GM19455 (cell line): ENCODE measurements around the gene MYO1H.

Experiments used
- ATAC-seq: cut with Tn5 transposase; IDR thresholded peaks from one replicate; pipeline ENCODE4 v1.9.1; 2021; ENCODE audit not compliant: unreplicated experiment

MYO1H gene

DNA sequence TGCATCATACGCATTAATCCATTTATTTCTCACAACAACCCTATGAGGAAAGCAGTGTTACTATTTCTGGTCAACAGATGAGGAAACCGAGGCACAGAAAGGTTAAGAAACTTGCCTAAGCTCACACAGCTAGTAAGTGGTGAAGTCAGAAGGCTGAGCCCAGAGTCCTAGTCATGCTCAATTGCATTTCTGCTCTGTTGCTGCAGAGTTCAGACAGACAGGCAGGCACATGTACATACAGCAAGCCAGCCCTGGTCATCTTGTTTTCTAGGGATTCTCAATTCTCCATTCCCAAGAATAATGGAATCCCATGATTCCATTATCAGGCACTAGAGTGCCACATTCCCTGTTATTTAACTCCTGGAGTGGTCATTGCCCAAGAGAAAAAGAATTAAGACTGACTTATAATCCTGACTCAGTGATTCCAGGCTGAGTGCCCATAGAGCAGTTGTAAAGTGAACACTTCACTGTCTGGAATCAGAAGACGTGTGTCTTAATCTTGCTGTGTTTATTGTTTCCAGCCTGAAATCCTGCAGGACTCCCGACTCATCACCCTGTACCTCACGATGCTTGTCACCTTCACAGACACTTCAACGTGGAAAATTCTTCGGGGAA lies 140.5 kb downstream of the MYO1H start:
- ATAC-seq = no peak

DNA sequence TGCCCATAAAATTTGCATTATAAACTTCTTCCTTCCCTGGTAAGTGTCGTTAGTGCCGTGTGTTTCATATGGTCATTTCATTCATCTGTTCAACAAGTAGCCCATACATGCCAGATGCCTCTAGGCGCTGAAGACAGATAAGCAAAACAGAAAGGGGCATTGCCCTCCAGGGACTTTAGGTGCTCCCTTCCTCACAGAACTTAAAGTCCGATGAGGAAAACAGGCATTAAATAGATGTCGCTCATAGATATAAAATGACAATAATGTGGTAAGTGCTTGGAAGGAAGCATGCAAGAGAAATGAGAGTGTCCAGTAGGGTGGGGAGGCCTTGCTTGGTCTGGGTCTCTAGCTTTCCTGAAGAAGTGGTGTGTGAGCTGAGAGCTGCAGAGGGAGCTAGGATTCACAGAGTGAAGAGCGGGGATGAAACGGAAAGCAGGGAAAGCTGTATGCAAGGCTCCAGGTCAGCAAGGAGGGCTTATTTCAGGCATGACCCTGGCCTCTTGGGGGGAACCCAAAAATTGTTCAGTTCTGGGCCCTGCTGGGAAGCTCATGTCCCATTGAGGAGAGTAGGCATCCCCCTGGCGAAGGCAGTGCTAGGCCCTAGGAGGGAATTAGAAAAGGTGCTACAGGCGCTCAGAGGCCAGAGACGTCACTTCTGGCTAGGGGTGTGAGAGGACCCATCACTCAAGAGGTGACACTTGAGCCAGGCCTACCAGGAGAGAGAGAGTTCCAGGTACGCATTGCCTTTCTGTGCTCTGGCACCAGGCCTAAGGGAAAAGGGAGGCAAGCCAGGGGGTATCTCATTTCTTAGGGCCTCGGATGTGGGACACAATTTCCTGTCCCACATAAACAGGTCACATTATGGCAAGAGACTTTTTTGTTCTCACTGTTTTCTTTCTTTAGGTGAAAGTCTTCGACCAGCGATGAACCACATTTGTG lies 141.6 kb downstream of the MYO1H start:
- ATAC-seq = no peak

DNA sequence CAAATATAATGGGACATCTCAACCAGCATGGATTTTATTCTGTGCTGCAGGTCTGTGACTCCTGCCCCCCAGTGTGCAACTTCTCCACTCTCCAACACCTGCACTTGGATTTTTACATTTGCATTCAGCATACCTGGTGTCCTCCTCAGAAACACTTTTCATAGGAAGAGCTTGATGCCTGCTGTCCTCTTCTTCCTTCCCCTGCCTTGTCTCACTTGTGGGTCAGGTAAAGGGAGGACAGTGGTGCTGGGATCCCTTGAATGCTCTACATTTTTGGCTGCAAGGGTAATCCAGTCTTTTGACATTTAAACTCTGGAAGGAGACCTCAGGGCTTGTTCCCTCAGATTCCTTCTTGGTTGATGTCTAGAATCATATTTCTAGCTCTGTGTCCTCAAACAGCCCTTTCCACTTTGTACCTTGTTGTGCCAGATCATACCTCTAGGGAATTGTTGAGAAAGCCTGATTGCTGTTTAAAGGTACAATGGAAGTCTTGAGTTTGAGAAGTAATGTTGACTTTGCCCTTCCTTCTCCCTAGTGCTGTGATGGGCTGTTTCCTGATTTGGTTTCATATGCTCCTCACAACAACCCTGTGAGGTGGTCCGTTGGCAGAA lies 142.4 kb downstream of the MYO1H start:
- ATAC-seq = no peak

DNA sequence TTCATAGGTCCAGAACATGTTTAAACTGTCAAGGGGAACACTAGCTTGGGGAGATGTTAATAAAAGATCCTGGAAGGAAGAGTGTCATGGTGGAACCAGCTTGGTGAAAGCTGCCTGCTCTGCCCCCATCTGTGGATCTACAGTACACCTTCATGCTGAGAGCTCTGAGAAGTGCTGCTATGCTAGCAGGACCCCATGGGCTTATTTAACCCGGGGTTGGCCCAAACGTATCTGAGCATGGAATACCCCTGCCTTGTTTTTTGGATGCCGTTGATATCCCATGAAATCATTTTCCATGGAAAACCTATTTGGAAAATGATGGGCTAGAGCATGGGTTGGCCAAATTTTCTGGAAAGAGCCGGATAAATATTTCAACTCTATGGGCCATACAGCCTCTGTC lies 144.0 kb downstream of the MYO1H start:
- ATAC-seq = no peak

DNA sequence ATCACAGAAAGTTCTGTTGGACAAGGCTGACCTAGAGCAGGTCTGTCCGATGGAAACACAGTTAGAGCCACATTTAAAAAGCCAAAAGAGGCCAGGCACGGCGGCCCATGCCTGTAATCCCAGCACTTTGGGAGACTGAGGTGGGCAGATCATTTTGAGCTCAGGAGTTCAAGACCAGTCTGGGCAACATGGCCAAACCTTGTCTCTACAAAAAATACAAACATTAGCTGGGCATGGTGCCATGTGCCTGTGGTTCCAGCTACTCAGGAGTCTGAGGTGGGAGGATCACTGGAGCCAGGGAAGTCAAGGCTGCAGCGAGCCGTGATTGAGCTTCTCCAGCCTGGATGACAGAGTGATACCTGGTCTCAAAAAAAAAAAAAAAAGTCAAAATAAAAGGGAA lies 144.7 kb downstream of the MYO1H start:
- ATAC-seq = no peak

DNA sequence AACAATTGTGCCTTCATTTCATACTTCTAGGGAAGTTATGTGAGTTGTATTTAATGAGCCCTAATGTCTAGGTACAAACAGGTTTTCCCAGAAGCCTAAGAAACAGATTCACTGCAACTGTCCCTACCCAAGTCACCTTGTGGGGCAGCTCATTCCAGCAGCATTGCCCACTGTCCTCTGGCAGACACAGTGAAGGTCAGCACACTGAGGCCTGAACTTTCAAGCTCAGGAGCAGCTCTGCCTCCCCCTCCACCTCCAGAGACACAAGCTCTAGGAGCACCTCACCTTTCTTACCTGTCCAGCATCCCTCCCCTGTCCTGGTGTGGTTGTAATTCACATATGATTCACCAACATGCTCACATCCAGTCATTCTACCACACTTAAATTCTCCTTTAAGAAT lies 145.4 kb downstream of the MYO1H start:
- ATAC-seq = no peak

DNA sequence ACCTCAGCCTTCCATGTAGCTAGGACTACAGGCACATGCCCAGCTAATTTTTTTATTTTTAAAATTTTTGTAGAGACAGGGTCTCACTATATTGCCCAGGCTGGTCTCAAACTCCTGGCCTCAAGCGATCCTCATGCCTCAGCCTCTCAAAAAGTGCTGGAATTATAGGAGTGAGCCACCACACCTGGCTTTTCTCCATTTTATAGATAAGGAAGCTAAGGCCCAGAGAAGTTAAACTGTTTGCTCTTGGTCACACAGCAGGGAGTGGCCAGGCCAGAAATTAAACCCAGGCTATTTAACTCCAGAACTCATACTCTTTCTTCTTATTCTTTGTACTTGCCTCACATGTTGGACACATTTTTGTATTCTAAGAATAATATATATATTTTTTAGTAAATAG lies 146.2 kb downstream of the MYO1H start:
- ATAC-seq = no peak

DNA sequence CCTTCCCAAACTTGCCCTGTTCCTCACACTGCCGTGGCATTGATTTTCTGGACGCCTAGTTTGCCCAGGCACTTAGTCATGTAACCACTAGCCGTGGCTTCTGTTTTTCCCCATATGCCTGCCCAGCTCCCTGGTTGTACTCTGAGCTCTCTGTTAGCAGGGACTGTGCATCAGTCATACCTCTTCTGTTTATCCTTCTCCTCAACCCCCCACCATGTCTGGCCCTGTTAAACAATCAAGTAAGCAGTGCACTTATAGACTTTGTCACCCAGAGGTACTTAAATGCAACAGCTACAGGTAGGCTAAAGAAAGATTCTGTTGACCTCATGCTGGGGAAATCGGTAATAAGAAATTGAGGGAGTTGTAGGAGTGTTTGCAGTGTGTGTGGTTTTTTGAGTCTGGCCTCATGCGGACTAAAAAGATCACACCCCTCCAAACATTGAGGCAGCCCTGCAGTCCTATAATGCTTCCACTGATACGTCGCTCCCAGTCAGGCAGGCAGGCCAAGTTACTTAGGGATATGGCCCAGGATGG lies 146.7 kb downstream of the MYO1H start:
- no peak for ATAC-seq

DNA sequence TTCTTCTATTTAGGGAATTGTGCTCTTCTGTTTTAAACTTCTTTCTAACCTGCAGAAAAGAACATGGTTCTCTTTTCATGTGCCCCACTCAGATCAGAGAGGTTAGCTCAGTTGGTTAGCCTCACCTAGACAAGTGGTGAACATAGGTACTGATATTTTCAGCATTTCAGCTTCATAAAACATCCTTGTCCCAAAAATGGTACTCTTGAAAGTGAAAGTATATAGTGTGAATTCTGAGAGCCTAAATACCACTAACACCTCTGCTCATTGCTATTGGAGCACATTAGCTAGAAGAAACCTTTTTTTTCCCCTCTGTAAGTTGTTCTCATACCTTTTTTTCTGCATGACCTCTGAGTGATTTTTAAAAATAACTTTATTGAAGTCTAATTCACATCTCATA lies 147.3 kb downstream of the MYO1H start:
- ATAC-seq = no peak

DNA sequence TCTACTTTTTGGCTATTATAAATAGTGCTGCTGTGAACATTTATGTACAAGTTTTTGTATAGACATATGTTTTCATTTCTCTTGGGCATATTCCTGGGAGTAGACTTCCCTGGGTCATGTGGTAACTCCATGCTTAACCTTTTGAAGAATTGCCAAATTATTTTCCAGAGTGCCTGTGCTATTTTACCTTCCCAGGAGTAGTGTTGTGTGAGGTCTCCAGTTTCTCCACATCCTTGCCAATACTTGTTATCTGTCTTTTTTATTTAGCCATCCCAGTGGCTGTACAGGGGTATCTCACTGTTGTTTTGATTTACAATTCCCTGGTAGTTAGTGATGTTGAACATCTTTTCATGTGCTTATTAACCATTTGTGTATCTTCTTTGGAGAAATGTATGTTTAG lies 148.6 kb downstream of the MYO1H start:
- no peak for ATAC-seq

DNA sequence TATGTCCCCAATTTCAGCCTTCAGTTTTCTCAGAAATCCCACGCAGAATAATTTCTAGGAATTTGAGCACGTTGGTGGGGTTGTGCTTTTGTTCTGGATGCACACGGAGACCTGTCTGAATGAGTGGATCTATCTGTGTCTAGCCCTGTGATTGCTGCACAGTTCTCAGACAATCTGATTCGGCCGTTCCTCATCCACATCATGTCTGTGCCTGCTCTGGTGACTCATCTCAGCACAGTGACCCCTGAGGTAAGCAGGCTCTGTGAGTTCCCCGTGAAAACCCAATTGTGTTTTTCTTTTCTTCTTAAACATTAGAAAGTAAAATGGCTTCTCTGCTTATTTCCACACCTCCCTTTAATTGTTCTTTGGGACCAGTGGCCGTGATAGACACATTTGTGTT lies 150.0 kb downstream of the MYO1H start:
- ATAC-seq = no peak
